NCI-H2227 (cell line): ENCODE measurements around the gene HEY2.
"Not testable (repeated sequence)": the region's sequence is repeated elsewhere in the genome, so short reads cannot be mapped to it uniquely, and the experiment has no call there.

Experiments used
- DNase-seq: peaks from one replicate; lab custom pipeline; 2025; ENCODE audit not compliant: unreplicated experiment; lab: John Stamatoyannopoulos, UW

HEY2 gene

GRCh38 chr6:125749173-125749864 lies at the start of gene HEY2:
HEY2 (plus strand) TSS chr6:125749632; CDS start chr6:125749777, 145 bp downstream.
- DNase-seq: peak; percentile 91

GRCh38 chr6:125700581-125701353 lies 48.7 kb upstream of the HEY2 start:
- no peak for DNase-seq

GRCh38 chr6:125701354-125701668 lies 48.1 kb upstream of the HEY2 start:
- no peak for DNase-seq

- DNase-seq: not testable (repeated sequence)
Measured at GRCh38 chr6:125703882-125704281, 45.5 kb upstream of the HEY2 start.

- DNase-seq: no peak
Measured at GRCh38 chr6:125707615-125708243, 41.7 kb upstream of the HEY2 start.

GRCh38 chr6:125711013-125711675 lies 38.3 kb upstream of the HEY2 start:
- DNase-seq: no peak

- no peak for DNase-seq
Measured at GRCh38 chr6:125714441-125715090, 34.9 kb upstream of the HEY2 start.

GRCh38 chr6:125717120-125717731 lies 32.2 kb upstream of the HEY2 start:
- DNase-seq: no peak

- DNase-seq: no peak
Measured at GRCh38 chr6:125718109-125718508, 31.3 kb upstream of the HEY2 start.

GRCh38 chr6:125722886-125723285 lies 26.5 kb upstream of the HEY2 start:
- DNase-seq: no peak

GRCh38 chr6:125727216-125727615 lies 22.2 kb upstream of the HEY2 start:
- DNase-seq: no peak

GRCh38 chr6:125728739-125729138 lies 20.7 kb upstream of the HEY2 start:
- DNase-seq: peak; percentile 19

GRCh38 chr6:125729983-125730382 lies 19.4 kb upstream of the HEY2 start:
- DNase-seq: no peak

GRCh38 chr6:125732398-125732797 lies 17.0 kb upstream of the HEY2 start:
- no peak for DNase-seq

GRCh38 chr6:125733516-125734300 lies 15.7 kb upstream of the HEY2 start:
- DNase-seq: no peak

- no peak for DNase-seq
Measured at GRCh38 chr6:125738276-125738675, 11.2 kb upstream of the HEY2 start.

GRCh38 chr6:125739364-125739763 lies 10.1 kb upstream of the HEY2 start:
- no peak for DNase-seq

- no peak for DNase-seq
Measured at GRCh38 chr6:125741336-125741735, 8.1 kb upstream of the HEY2 start.

GRCh38 chr6:125742024-125742423 lies 7.4 kb upstream of the HEY2 start:
- DNase-seq: no peak
